Liver (tissue), 3 donors: ENCODE data around the gene GPATCH2L.

Experiments
- ATF3 ChIP-seq: IDR thresholded peaks from 2 replicates; pipeline ENCODE4 v1.6.1; 2016; ENCODE audit warnings: antibody characterized with exemption
- CTCF ChIP-seq: fragments of 150-350 bp; IDR thresholded peaks from 2 replicates; pipeline ENCODE4 v1.5.1; 2017; ENCODE audit warnings: improper control_type of control experiment, low read depth, low read length; ENCODE audit not compliant: missing input control
- RAD21 ChIP-seq, 2 donors: IDR thresholded peaks; 2 replicates each; pipeline ENCODE4 v1.6.1; 2016; ENCODE audit warnings: antibody characterized with exemption in 2 of 2, mild to moderate bottlenecking in 2 of 2
- REST ChIP-seq: IDR thresholded peaks from 2 replicates; pipeline ENCODE4 v1.6.1; 2016; ENCODE audit warnings: antibody characterized with exemption, mild to moderate bottlenecking
- TAF1 ChIP-seq: conservative IDR thresholded peaks from 2 replicates; pipeline ENCODE4 v1.6.1; 2016; ENCODE audit warnings: antibody characterized with exemption, mild to moderate bottlenecking
- YY1 ChIP-seq: IDR thresholded peaks from 2 replicates; pipeline ENCODE4 v1.6.1; 2016; ENCODE audit warnings: antibody characterized with exemption, mild to moderate bottlenecking
- ZBTB33 ChIP-seq: IDR thresholded peaks from 2 replicates; pipeline ENCODE4 v1.6.1; 2016; ENCODE audit warnings: antibody characterized with exemption
- donor health status: healthy.
- donor health status: healthy.

- no peak for TF ChIP-seq CTCF
- TF ChIP-seq RAD21 (IDR thresholded peaks at IDR 0.05) = no peak
- no peak for TF ChIP-seq YY1
- TF ChIP-seq ATF3 = no peak
- no peak for TF ChIP-seq ZBTB33
- no peak for TF ChIP-seq TAF1
- TF ChIP-seq REST = no peak
These were observed 100.7 kb downstream of the GPATCH2L start for GRCh38 chr14:76252471-76252870.
